ENCODE measurements around the gene TNC.

Gene TNC

GRCh38 chr9:114981063-114981462 lies 136.9 kb downstream of the TNC start:
- Histone ChIP-seq H3K23ac (ENCODE audit: low read length) (no peak overlapping the region), H3K79me1 (ENCODE audit: low read length) (no peaks in the 10 kb centered on the region), H3K4me1 (ENCODE audit: control insufficient read depth, low read depth, low read length) (no peaks in the 10 kb centered on the region), H2BK5ac (ENCODE audit: low read length) (no peak overlapping the region), H3K36me3 (ENCODE audit: control insufficient read depth, insufficient read depth, low read length) (no peaks in the 10 kb centered on the region), H3K56ac (ENCODE audit: low read length) (no peak overlapping the region), H2BK15ac (replicated peaks; ENCODE audit: low read depth) (no peak overlapping the region), H2BK120ac (ENCODE audit: low read depth, low read length) (no peak overlapping the region), H4K8ac (ENCODE audit: low read depth, low read length) (no peak overlapping the region), H3K9ac (ENCODE audit: low read length) (no peak overlapping the region), H3K4me2 (ENCODE audit: low read length) (no peak overlapping the region), H3K79me2 (ENCODE audit: control insufficient read depth, insufficient read depth, low read length) (no peaks in the 10 kb centered on the region), H4K5ac (ENCODE audit: low read length) (no peak overlapping the region), H3K27me3 (ENCODE audit: insufficient read depth, low read length, poor library complexity) (peaks cover 3% of the 10 kb centered on the region), H2AK5ac (ENCODE audit: low read length) (no peak overlapping the region), H3K27ac (ENCODE audit: low read depth, low read length) (no peak overlapping the region), H3K18ac (ENCODE audit: low read length) (no peak overlapping the region), H3K4ac (ENCODE audit: low read depth, low read length) (no peak overlapping the region), H3K4me3 (ENCODE audit: low read length) (no peak overlapping the region)
- no CpG with 5 or more reads among the region's 4 CpGs for WGBS (ENCODE audit: extremely low coverage, insufficient coverage, low lambda C conversion rate)
- no peak for DNase-seq

- DNase-seq = no peak
- H4K5ac ChIP-seq (ENCODE audit: low read length) = no peak overlapping the region
- H3K23ac ChIP-seq (ENCODE audit: low read length) = no peak overlapping the region
- H3K27me3 ChIP-seq (ENCODE audit: insufficient read depth, low read length, poor library complexity) = no peaks in the 10 kb centered on the region
- H3K79me1 ChIP-seq (ENCODE audit: low read length) = no peaks in the 10 kb centered on the region
- no peak overlapping the region for H2BK15ac ChIP-seq (replicated peaks; ENCODE audit: low read depth)
- H4K8ac ChIP-seq (ENCODE audit: low read depth, low read length) = no peak overlapping the region
- no peak overlapping the region for H2AK5ac ChIP-seq (ENCODE audit: low read length)
- no peaks in the 10 kb centered on the region for H3K36me3 ChIP-seq (ENCODE audit: control insufficient read depth, insufficient read depth, low read length)
- H3K9ac ChIP-seq (ENCODE audit: low read length) = no peak overlapping the region
- H3K27ac ChIP-seq (ENCODE audit: low read depth, low read length) = no peak overlapping the region
- H3K18ac ChIP-seq (ENCODE audit: low read length) = no peak overlapping the region
- no peak overlapping the region for H3K4ac ChIP-seq (ENCODE audit: low read depth, low read length)
- no peak overlapping the region for H3K4me2 ChIP-seq (ENCODE audit: low read length)
- H3K56ac ChIP-seq (ENCODE audit: low read length) = no peak overlapping the region
- H3K79me2 ChIP-seq (ENCODE audit: control insufficient read depth, insufficient read depth, low read length) = no peaks in the 10 kb centered on the region
- no peak overlapping the region for H2BK120ac ChIP-seq (ENCODE audit: low read depth, low read length)
- H2BK5ac ChIP-seq (ENCODE audit: low read length) = no peak overlapping the region
- no peaks in the 10 kb centered on the region for H3K4me1 ChIP-seq (ENCODE audit: control insufficient read depth, low read depth, low read length)
- no CpG with 5 or more reads among the region's 2 CpGs for WGBS (ENCODE audit: extremely low coverage, insufficient coverage, low lambda C conversion rate)
- no peak overlapping the region for H3K4me3 ChIP-seq (ENCODE audit: low read length)
Measured at GRCh38 chr9:114973216-114973615, 144.7 kb downstream of the TNC start.

- no peak overlapping the region for H2BK120ac ChIP-seq (ENCODE audit: low read depth, low read length)
- no peak for DNase-seq
Measured at GRCh38 chr9:114972510-114973136, 145.3 kb downstream of the TNC start.

More at GRCh38 chr9:114972510-114973136, 145.3 kb downstream of the TNC start:
- Histone ChIP-seq H2BK5ac (ENCODE audit: low read length) (no peak overlapping the region), H3K23ac (ENCODE audit: low read length) (no peak overlapping the region), H3K4ac (ENCODE audit: low read depth, low read length) (no peak overlapping the region), H3K4me3 (ENCODE audit: low read length) (no peak overlapping the region), H3K79me2 (ENCODE audit: control insufficient read depth, insufficient read depth, low read length) (no peaks in the 10 kb centered on the region), H3K4me1 (ENCODE audit: control insufficient read depth, low read depth, low read length) (no peaks in the 10 kb centered on the region), H4K8ac (ENCODE audit: low read depth, low read length) (no peak overlapping the region), H3K27ac (ENCODE audit: low read depth, low read length) (no peak overlapping the region), H3K4me2 (ENCODE audit: low read length) (no peak overlapping the region), H4K5ac (ENCODE audit: low read length) (no peak overlapping the region), H2BK15ac (replicated peaks; ENCODE audit: low read depth) (no peak overlapping the region), H2AK5ac (ENCODE audit: low read length) (no peak overlapping the region), H3K36me3 (ENCODE audit: control insufficient read depth, insufficient read depth, low read length) (no peaks in the 10 kb centered on the region), H3K18ac (ENCODE audit: low read length) (no peak overlapping the region), H3K56ac (ENCODE audit: low read length) (no peak overlapping the region), H3K27me3 (ENCODE audit: insufficient read depth, low read length, poor library complexity) (no peaks in the 10 kb centered on the region), H3K79me1 (ENCODE audit: low read length) (no peaks in the 10 kb centered on the region), H3K9ac (ENCODE audit: low read length) (no peak overlapping the region)
- no CpG with 5 or more reads among the region's 3 CpGs for WGBS (ENCODE audit: extremely low coverage, insufficient coverage, low lambda C conversion rate)
